Stimulated activated memory B cell treated with anti-CD40 and anti-IgM and Interleukin-4, amounts not matched to agents 10 μg/mL and 1 μg/mL and 100 μg/mL, for 72 hours (primary cell): ENCODE data around the gene FOLH1.
"Not testable (repeated sequence)": the region's sequence is repeated elsewhere in the genome, so short reads cannot be mapped to it uniquely, and the experiment has no call there.

Source experiments
- ATAC-seq: fragments of 150-1000 bp; cut with Tn5 transposase; 2 replicates; pipeline ENCODE4 v1.10.0; 2021
- H3K27ac Mint-ChIP-seq: one replicate; pipeline ENCODE4 v1.8.0; 2022; ENCODE audit warnings: mild to moderate bottlenecking, mixed read lengths
- H3K27me3 Mint-ChIP-seq: one replicate; pipeline ENCODE4 v1.8.0; 2022; ENCODE audit warnings: mixed read lengths
- H3K36me3 Mint-ChIP-seq: one replicate; pipeline ENCODE4 v1.8.0; 2022; ENCODE audit warnings: mixed read lengths
- H3K4me1 Mint-ChIP-seq: one replicate; pipeline ENCODE4 v1.8.0; 2022; ENCODE audit warnings: mixed read lengths
- H3K4me3 Mint-ChIP-seq: one replicate; pipeline ENCODE4 v1.8.0; 2022; ENCODE audit warnings: mild to moderate bottlenecking, moderate library complexity, mixed read lengths
- H3K9me3 Mint-ChIP-seq: one replicate; pipeline ENCODE4 v1.8.0; 2022; ENCODE audit warnings: mixed read lengths

The FOLH1 gene

GRCh38 chr11:49208006-49208721, at the start of gene FOLH1:
Gene FOLH1 (minus strand): TSS chr11:49208602. CDS start chr11:49208409, 193 bp downstream.
- ATAC-seq: peak; percentile 55
- H3K27ac Mint-ChIP-seq: no peak within 1 kb of the TSS
- H3K4me3 Mint-ChIP-seq: no peak within 1 kb of the TSS
- H3K27me3 Mint-ChIP-seq: peaks cover 9% of the 10 kb centered on the region
- H3K4me1 Mint-ChIP-seq: no peaks in the 10 kb centered on the region
- H3K9me3 Mint-ChIP-seq: no peaks in the 10 kb centered on the region
- H3K36me3 Mint-ChIP-seq: no peaks in the 10 kb centered on the region

DNA sequence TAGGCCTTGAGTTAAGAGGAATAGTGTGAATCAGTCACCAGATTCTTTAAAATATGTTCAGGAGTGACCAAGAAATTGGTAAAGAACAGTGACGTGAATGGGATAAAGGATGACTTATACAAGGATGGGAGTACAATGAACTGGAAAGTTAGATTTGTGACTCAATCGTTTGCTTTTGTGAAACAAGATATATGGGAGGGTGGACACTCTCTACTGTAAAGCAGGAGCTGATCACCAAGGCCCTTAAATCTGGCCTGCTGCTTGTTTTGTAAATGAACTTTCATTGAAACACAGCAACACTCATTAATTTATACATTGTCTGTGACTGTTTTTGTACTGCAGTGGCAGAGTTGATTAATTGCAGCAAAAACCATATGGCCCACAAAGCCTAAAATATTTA, 46.7 kb upstream of the FOLH1 start:
- not testable (repeated sequence) for H3K36me3 Mint-ChIP-seq, H3K27ac Mint-ChIP-seq, H3K4me3 Mint-ChIP-seq, H3K9me3 Mint-ChIP-seq, H3K4me1 Mint-ChIP-seq, ATAC-seq, H3K27me3 Mint-ChIP-seq

- not testable (repeated sequence) for H3K36me3 Mint-ChIP-seq, H3K4me1 Mint-ChIP-seq, H3K9me3 Mint-ChIP-seq, H3K4me3 Mint-ChIP-seq, ATAC-seq, H3K27me3 Mint-ChIP-seq, H3K27ac Mint-ChIP-seq
Measured at GRCh38 chr11:49251212-49251611, 42.8 kb upstream of the FOLH1 start.

- not testable (repeated sequence) for H3K9me3 Mint-ChIP-seq, H3K36me3 Mint-ChIP-seq, H3K4me1 Mint-ChIP-seq, H3K27ac Mint-ChIP-seq, H3K27me3 Mint-ChIP-seq, H3K4me3 Mint-ChIP-seq
- ATAC-seq: peak; percentile 36
Measured at GRCh38 chr11:49250398-49251115, 42.2 kb upstream of the FOLH1 start.

DNA sequence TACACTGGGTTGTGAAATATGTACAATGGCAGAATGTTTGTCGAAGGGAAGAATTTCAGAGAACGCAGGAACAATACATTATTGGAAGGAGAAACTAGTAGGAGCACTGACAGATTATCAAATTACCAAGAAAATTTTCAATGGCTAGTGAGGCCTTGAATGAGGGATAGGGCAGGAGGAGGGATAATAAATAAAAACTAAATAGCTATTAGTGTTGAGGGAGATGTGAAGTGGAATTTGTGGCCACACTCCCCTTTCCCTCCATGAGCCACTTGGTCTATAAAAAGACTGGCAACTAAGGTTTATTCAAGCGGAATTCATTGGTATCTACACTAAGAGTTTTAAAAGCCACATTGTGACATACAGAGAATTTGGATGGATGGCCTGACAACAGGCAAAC, 41.0 kb upstream of the FOLH1 start:
- not testable (repeated sequence) for H3K4me1 Mint-ChIP-seq, ATAC-seq, H3K36me3 Mint-ChIP-seq, H3K9me3 Mint-ChIP-seq, H3K4me3 Mint-ChIP-seq, H3K27me3 Mint-ChIP-seq, H3K27ac Mint-ChIP-seq

DNA sequence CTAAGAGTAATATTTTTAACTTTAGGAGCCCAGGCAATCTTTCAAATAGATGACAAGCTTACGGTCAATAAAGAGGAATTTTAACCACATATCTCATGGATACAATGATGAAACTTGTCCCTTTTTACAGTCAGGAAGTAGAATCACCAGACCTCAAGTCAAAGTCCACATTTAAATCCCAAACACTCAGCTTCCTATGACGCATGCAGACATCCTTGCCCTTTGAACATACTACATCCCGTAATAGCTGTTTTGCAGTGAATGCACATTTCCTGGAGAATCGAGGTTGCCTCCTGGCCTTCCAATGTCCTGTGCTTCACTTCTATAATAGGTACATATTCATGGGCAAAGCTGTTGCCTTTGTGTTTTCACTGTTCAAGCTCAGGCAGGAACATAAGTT, 25.3 kb upstream of the FOLH1 start:
- H3K27me3 Mint-ChIP-seq, H3K9me3 Mint-ChIP-seq, H3K36me3 Mint-ChIP-seq, H3K4me3 Mint-ChIP-seq, ATAC-seq, H3K4me1 Mint-ChIP-seq, H3K27ac Mint-ChIP-seq: not testable (repeated sequence)

GRCh38 chr11:49233019-49233418, 24.6 kb upstream of the FOLH1 start:
- H3K27ac Mint-ChIP-seq, H3K4me3 Mint-ChIP-seq, H3K9me3 Mint-ChIP-seq, ATAC-seq, H3K4me1 Mint-ChIP-seq, H3K36me3 Mint-ChIP-seq, H3K27me3 Mint-ChIP-seq: not testable (repeated sequence)

DNA sequence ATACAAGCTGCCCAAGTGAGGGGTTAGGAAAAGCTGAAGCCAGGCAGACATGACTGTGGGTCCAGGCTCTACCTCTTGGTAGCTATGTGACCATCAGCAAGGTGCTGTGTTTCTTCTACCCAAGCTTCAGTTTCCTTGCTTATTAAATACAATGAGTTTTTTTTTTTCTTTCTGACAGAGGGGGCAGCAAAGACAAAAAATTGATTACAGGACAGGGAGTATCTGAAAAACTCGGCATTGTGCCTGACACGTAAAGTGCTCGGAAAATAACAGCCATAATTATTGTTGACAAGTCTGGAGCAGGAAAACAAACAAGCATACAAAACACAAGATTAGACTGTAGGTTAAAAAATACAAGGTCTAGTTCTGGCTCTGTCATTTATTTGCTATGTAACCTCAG, 23.3 kb upstream of the FOLH1 start:
- not testable (repeated sequence) for H3K27ac Mint-ChIP-seq, H3K36me3 Mint-ChIP-seq, H3K4me1 Mint-ChIP-seq, H3K4me3 Mint-ChIP-seq, H3K27me3 Mint-ChIP-seq, ATAC-seq, H3K9me3 Mint-ChIP-seq

- not testable (repeated sequence) for H3K4me3 Mint-ChIP-seq, ATAC-seq, H3K9me3 Mint-ChIP-seq, H3K27me3 Mint-ChIP-seq, H3K36me3 Mint-ChIP-seq, H3K27ac Mint-ChIP-seq, H3K4me1 Mint-ChIP-seq
Measured at GRCh38 chr11:49230534-49230933, 22.1 kb upstream of the FOLH1 start.

- not testable (repeated sequence) for H3K27me3 Mint-ChIP-seq, H3K4me1 Mint-ChIP-seq, H3K9me3 Mint-ChIP-seq, H3K36me3 Mint-ChIP-seq, H3K27ac Mint-ChIP-seq, H3K4me3 Mint-ChIP-seq, ATAC-seq
Measured at GRCh38 chr11:49230001-49230400, 21.6 kb upstream of the FOLH1 start.

GRCh38 chr11:49229136-49229535, 20.7 kb upstream of the FOLH1 start:
- H3K4me3 Mint-ChIP-seq, H3K27ac Mint-ChIP-seq, H3K36me3 Mint-ChIP-seq, ATAC-seq, H3K4me1 Mint-ChIP-seq, H3K9me3 Mint-ChIP-seq, H3K27me3 Mint-ChIP-seq: not testable (repeated sequence)

GRCh38 chr11:49225255-49225785, 16.9 kb upstream of the FOLH1 start:
- not testable (repeated sequence) for ATAC-seq, H3K27ac Mint-ChIP-seq, H3K36me3 Mint-ChIP-seq, H3K4me1 Mint-ChIP-seq, H3K27me3 Mint-ChIP-seq, H3K4me3 Mint-ChIP-seq, H3K9me3 Mint-ChIP-seq

GRCh38 chr11:49221112-49221511, 12.7 kb upstream of the FOLH1 start:
- Mint-ChIP-seq H3K4me3 (no peak overlapping the region), H3K9me3 (peaks cover 3% of the 10 kb centered on the region), H3K36me3 (no peaks in the 10 kb centered on the region), H3K27me3 (no peaks in the 10 kb centered on the region), H3K27ac (no peak overlapping the region), H3K4me1 (no peaks in the 10 kb centered on the region)
- no peak for ATAC-seq

DNA sequence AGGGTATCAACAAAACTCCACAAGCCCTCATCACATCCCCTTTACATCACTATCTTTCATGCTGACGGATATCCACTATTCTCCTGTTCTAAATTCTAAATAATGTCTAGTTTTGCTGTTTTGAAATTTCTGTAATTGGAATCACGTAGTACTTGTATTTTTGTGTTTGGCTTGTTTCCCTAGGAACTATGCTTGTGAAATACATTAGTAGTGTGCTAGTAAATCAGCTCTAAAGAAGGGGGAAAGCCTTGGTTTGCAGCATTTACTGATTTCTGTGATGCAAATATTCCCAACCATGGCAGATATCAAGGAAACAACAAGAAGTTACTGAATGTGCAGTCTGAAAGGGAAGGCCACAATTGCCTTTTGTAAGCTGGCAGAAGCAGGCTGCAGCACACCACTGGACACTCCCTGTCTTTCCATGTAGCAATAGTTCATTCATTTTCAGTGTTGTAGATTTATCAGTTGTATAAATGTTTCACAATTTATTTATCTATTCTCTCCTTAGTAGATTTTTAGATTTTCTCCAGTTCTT, 4.7 kb upstream of the FOLH1 start:
- Mint-ChIP-seq H3K4me3 (no peak overlapping the region), H3K36me3 (no peaks in the 10 kb centered on the region), H3K27me3 (peaks cover 7% of the 10 kb centered on the region), H3K4me1 (no peaks in the 10 kb centered on the region), H3K9me3 (no peaks in the 10 kb centered on the region), H3K27ac (no peak overlapping the region)
- no peak for ATAC-seq

GRCh38 chr11:49206999-49207398, 1.4 kb downstream of the FOLH1 start:
- H3K4me3 Mint-ChIP-seq, H3K27me3 Mint-ChIP-seq, H3K27ac Mint-ChIP-seq, H3K9me3 Mint-ChIP-seq, ATAC-seq, H3K36me3 Mint-ChIP-seq, H3K4me1 Mint-ChIP-seq: not testable (repeated sequence)
